HG03196 (cell line): Measurements from ENCODE around the gene ZFHX2.

Experiments used
- ATAC-seq: cut with Tn5 transposase; IDR thresholded peaks from one replicate; pipeline ENCODE4 v1.9.1; 2021; ENCODE audit not compliant: unreplicated experiment

Gene ZFHX2

DNA sequence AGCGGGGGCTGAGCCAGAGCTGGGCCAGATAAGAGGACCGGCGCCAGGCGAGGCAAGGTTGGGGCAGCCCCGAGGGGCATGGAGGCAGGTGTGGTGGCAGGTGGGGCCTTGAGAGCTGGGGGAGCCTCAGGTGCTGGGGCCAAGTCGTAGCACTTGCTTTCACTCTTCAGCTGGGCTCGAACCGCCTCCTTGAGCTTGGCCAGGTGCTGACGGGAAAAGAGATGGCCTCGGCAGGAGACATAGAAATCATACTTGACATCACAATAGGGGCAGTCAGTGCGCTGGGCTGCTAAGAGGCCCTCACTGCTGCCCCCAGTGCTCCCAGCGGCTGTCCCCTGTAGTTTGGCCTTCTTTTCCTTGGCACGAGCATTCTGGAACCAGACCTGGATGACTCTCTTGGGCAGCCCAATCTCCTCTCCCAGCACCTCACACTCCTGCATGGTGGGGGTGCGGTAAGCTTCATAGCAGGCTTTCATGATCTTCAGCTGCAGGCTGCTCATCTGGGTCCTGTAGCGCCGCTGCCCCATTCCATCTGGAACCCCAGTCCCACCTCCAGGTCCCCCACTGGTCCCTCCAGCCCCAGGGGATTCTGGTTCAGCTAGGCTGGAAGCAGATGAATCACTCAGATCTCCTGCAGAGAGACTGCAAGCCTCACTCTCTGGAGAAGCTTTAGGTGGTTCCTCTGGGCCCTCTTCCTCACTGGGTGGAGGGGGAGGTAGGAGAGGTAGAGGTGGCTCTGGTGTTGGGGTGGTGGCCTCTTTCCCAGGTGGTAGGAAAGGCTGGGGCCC lies 28.1 kb downstream of the ZFHX2 start:
- ATAC-seq: no peak

DNA sequence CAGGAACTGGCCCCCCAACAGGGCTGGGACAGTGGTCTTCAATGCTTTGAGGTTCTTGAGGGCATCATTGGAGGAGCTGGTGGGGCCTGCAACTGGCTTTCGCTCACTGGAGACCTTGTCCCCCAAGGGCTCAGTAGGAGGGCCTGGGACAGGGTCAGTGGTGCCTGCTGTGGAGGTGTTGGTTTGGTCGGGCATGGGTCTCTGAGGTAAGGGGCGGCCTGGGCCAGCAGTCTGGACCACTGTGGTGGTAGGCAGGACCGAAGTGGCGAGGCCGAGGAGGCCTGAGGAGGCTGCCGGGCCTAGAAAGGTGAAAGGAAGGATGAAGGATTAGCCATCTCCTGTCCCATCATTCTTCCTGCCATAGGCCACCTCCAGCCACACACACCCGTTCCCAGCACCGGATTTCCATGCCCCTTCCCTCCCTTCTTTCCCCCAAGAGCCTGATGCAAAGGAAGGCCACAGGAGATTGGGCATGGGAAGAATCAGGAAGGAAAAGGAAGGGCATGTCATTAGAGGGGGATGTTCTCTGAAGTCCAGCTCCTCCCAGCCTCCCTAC lies 28.8 kb downstream of the ZFHX2 start:
- no peak for ATAC-seq

DNA sequence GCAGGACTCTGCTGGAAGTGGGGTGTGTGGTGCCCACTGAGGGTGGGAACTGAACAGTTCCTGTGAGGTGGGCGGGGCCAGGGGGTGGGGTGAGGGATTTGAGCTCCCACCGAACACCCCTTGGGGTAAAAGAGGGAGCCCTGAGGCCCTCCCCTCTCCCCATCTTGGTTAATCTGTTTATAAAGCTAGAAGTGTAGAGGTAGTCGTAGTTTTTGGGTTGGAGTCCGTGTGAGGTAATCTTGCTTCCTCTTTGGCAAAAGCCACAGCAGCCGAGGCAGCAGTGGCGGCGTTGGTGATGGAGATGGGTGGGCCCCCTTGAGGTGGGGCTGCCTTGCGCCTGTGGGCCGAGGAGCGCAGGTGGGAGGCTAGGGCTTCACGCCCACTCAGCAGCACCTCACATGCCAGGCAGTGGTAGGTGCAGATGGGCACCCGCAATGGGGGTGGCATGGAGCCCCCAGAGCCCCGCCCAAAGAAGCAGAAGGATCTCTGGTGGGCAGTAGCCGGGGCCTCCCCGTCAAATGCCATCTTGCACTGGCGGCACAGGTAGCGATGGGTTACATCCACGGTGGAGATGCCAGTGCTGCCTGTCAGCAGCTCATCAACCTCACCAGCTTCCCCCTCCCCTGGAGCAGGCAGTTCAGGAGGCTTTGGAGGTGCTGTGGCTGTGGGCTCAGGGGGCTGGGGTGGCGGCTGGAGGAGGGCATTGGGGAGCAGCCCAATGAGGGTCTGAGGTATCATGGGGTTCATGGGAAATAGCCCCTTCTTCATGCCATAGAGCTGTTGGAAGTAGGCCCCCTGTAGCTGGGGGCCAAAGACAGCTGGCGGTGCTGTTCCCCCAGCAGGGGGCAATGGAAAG lies 29.6 kb downstream of the ZFHX2 start:
- ATAC-seq: no peak

DNA sequence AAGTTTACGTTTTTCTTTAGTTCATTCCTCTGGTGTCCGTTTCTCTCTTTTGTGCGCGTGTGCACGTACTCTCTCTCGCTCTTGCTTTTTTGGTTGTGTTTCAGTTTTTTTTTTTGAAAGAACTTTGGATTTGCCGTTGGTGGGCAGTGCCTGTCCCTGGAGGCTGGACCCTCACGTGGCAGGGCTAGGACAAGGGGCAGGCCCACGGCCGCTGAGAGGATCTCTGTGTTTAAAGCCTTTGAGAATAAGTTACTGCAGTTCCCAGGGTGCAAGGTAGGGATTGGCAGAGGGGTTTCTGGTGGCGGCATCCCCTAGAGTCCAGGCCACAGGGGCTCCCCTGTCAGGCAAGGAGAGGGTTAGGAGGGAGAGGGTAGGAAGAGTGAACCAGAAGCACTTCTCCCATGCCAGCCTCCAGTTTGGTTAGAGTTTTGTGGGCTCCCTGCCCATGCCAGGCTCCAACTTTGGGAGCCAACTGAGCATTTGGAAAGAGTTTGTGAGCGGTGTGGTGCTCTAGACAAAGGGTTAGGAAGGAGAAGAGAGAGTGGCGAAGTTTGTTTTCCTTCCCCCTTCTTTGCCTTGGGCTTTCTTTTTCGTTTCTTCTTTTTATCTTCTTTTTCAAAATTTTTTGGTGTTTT lies 30.5 kb downstream of the ZFHX2 start:
- ATAC-seq: no peak

DNA sequence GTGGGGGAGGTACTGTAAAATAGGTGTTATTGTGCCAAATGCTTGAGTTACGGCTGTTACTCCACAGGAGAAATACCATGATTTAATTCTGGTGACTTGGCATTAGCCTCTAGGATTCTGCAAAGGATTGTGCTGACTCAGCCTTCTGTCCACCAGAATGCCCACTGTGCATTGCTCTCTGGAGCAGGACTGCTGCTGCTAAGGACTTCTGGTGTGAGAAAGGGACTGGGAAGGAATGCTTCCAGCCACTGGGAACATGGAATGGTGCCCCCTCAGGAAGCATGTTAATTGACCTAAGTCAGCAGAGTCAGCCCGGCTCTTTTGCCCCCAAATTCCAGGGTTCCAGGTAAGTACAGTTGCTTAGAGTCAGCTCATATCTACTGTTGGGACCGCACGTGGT lies 32.9 kb downstream of the ZFHX2 start:
- ATAC-seq: no peak

DNA sequence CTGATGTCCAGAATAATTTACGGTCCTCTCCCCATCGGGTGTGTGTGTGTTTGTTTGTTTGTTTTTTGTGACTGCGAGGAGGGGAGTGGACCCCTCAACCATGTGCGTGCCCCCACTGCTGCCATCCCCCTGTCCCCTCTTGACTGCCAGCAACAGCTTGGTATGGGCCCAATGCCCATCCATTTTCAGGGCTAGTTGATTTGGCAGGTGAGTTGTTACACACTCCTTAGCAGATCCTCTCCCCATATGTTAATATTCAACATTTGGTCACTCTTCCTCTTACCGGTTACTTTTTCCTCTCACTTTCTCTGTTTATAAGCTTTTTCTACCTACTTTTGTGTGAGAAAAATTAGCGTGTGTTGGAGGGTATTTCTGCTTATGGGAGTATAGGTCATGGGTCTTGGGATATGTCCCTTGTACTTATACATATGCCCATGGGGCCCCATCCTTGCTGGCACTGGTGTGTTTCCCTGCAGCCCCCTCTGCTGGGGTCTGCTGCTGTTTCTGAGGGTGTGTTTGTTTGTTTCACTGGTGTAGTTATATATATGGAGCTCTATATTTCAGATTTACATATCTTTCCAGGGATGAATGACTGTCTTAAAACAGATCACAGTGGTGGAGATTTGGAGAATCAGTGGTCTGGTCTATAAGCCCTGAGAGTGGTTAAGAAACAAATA lies 33.8 kb downstream of the ZFHX2 start:
- ATAC-seq: no peak

DNA sequence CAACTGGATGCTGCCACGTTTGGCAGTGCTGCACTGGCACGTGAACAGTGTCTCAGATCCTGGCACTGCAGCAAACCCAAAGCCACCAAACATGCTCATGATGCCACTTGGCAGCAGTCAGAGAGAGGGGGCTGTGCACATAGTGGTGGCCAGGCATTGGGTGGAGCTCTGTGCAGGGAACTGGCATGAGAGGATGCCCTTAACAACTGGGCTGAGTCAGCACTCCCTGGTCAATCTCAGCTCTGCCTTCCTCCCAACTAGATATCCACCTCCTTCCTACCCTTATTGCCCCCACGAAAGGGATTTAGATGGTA lies 37.0 kb downstream of the ZFHX2 start:
- no peak for ATAC-seq

DNA sequence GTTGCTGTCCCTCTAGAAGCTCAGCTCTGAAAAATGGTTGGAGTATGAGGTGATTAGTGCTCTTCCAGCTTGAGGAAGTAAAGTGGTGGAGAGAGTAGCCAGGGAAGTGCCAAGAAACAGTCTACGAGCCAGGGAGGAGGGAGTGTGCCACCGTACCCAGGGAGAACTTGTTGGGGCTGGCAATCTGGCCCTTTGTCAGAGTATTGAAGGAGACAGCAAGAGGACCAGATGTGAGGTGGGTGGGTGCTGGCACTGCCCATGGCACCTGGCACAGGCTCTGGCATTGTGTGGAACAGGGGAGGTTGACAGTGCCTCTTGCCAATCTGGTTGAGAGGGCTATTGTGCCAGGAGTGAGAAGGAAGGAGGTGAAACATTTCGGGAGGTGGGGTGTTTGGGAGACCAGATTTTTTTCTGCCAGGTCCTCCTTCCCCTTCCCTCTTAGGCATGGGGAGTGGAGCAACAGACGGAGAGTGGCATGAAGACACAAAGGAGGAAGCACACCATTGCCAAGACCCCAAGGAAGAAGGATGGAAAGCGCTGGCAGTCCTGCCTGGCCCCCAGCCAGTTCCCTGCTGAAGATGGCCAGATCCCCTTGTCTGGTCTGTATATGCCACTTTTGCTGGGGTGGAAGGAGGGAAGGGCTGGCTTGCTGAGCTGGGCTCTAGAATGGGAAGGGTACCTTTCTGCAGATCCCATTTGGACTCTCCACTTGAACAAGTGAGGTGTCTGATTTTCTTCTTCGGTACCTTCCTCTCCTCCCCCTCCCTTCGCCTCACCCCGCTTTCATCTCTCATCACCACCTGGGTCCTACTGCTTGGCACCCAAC lies 37.5 kb downstream of the ZFHX2 start:
- ATAC-seq: no peak

DNA sequence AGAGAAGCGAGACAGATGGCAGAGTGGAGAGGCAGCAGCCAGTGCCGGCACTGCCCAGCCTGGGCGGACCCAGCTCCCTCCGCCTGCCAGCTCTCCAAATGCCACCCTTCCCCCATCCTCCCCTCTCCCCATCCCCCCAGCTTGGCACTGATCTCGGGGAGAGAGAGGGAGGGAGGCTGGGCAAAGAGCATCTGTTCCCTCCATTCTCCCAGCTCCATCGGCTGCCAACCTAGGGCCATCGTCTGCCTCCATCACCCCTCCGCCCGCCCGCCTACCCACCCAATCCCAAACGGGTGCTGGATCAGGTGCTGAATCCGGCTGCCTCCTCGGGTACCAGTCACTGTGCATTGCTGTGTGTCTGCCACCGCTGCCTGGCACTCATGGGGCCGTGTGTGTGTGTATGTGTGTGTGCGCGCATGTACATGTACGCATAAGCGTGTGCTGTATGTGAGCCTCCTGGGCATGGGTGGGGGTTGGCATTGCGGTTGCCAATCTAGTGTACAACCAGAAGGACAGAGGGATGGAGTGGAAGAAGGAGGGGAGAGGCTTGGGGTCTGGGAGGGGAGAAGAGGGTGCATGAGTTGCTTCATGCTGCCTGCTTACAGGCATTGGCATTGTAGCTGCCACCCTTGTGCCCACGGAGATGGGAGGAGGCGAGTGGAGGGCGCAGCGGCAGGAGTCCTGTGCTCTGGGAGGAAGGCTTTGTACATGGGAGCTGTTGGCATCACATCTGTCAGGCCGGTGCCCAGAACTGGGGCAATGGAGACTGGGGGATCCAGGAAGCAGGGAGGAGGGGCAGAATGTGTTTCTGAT lies 38.4 kb downstream of the ZFHX2 start:
- no peak for ATAC-seq

DNA sequence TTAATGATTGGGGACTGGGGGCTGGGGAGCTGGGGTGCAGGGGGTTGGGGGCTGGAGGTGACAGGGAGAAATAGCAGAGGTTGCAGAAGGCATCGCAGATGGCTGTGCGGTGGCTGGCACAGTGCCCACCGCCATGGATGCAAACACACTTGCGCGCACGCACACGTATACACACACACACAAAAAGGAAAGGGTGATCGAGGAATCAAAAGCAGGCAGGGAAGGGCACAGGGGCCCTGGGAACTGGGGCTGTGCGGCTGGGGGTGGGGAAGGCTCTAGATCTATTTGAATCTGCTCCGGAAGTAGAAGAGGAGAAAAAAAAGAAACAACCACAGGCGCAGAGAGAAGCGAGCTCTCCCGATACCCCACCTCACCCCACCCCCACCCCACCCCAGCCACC lies 39.4 kb downstream of the ZFHX2 start:
- ATAC-seq: no peak

DNA sequence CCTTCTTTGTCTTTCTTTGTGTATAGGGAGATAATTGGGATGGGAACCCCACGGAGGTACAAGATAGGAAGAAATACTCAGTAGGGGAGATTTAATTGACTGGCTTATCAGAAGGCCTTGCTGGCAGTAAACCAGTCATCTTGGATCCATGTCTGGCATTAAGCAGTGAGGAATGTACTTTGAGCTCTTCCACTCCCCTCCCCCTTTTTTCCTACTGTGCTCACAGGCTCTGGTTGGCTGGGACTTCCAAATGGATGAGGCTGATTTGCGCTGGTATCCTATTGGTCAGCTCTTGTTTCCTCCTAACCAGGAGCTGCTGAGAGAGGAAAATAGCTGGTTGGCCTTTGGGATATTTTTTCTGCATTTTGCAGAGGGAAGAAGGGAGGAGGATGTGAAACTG lies 57.3 kb downstream of the ZFHX2 start:
- ATAC-seq: no peak

DNA sequence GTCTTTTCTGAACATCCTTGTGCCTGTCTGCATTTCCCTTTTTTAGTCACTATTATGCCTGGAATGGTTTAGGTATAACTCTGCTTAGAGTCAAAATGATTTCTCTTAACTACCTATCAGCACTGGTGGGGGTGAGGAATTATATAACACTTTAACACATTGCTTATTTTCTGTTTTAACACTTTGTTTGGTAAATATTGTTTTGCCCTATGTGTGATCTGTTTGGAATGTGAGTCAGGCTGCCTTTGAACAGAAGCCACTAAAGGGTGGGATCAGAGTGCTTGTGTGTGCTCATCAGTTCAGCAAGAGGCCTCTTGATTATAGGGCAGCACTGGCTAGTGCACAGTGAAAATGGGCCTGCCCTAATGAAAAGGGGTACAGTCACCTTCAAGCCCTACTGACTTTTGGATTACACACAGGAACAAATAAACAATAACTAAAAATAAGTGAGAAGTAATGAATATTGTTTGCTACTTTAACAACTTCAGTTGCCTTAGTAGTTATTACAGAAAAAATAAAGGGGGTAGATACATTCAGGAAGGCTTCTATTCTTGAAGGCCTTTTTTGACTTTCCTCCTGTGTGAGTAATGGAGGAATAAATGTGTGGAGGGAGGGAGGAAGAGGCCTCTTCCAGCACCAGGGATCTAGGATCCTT lies 58.8 kb downstream of the ZFHX2 start:
- ATAC-seq: no peak

DNA sequence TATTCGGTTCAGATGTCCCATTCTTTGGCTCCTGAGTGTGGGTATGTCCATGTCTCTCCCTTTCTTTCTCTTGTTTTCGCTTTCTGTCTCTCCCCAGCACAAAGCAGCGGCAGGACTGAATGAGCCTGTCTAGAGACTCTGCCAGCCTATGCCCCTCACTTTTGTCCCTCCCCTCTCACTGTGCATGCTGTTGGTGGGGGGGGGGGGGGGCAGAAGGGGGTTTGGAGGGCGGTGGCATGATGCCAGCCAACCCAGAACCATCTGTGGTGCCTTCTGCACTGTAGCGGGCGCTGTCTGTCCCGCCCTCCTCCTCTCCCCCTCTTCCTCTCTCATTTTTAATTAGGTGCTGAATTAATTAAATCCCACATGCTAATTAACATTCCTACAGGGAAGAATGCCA lies 64.3 kb downstream of the ZFHX2 start:
- no peak for ATAC-seq

DNA sequence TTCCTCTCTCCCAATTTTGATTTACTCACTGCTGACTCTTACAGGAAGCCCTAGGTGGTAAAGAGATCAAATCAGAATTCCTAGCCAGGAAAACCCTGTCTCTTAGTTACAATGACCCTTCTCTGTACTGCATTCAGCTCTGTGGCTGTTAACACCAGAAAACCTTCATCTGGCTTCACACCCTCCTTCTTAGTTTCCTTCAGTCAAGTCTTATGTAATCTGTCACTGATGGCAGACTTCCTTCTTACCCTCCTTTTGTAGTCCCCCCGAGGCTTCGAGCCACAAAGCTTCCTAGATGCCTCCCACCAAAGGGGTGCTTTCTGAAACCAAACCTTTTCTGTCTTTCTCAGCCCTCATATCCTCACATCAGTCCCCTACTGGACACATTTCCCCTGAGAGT lies 65.5 kb downstream of the ZFHX2 start:
- ATAC-seq: no peak

DNA sequence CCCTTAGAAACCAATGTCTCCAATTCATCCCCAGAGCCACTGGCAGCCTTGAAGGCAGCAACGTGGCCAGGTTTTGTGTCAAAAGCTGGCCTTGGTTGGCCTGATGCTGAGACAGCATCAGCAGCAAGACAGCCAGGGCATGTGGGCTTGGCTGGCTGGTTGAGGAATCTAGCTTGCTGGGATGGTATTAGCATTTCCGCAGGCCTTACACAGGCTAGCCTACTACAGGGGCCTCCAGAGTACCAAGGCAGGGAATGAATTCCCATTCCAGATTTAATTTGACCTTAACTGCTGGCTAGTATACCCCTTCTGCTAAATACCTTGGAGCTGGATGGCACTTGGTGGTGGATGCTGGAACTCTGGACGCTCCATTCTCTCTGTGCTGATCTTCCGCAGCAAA lies 66.2 kb downstream of the ZFHX2 start:
- no peak for ATAC-seq

DNA sequence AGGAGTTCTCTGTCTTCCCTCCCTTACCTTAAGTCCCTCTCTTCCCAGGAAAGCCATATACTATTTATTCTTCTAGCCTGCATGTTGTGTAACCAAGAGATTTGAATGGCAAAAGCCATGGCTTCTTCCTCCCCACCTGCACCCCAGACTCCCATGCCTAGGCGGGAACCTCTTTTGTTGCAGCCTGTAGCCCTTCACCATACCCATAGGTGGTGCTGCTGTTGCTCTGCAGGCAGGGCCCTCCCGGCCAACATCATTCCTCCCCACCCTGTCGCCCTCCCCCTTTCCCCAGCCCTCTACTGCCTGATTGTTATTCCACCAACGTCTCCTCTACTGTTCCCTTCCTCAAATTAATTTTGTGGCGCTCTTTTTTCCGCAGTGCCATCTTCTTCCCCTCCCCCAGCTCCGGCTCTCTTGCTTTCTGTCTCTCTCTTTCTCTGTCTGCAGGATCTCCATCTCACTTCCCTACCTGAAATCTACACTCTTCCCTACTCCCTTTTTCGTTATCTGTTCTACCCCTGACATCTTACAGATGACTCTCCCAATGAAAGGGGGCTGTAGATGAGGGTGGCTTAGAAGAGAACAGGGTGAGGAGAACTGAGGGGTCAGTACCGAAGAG lies 68.2 kb downstream of the ZFHX2 start:
- ATAC-seq: no peak

DNA sequence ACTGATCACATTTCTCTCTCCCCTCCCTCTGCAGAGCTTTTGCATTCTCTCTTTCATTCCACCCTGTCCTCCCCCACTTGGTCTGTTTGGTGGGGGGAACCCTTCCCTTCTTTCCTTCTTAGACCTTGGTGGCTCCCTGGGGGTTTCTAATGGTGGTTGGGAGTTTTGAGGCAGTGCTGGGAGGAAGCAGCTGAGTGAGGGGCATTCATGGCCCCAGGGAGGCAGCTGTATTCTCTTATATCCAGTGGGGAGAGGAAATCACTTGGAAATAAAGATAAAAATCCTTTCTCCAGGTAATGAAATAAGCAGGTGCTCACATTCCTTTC lies 68.8 kb downstream of the ZFHX2 start:
- ATAC-seq: no peak

DNA sequence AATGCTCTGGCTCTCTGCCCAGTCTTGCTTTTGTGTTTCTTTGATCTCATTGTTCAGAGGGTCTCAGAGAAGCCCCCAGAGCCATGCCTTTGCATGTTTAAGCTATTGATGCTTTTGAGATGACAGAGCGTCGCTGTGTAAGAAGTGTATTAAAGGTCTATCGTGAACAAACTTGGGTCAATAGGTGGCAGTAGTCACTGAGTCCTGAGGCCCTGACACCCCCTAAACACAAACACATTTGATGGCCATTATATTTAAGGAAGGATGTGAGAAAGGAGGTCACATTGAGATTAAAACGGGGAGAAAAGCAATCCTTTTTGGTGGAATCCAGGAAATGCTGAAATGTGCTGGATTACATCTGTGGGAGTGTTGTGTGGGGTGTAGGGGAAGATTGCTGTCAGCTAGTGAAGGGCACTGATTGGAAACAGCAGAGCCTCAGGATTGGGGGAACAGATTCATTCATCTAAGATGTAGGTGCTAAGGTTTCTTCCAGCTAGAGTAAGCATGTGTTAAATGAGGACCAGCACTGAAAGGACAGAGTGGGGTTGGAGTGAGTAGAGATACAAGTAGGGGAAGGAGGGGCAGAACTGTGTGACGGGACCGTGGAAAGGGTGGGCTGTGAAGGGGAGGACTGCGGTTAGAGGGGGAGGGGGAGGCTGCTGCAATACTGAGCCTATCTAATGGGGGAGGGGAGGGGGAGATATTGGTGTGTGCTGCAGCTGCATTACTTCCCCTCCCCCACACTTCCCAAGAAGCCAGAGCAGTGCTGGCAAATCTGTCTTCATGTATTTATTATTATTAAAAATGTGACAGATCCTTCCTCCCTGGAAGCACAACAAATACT lies 69.4 kb downstream of the ZFHX2 start:
- ATAC-seq: no peak
